HG02798 (cell line): Measurements from ENCODE around the gene VPS37C.

Experiments
- ATAC-seq: cut with Tn5 transposase; IDR thresholded peaks from one replicate; pipeline ENCODE4 v1.9.1; 2021; ENCODE audit warnings: mild to moderate bottlenecking; ENCODE audit not compliant: unreplicated experiment, poor library complexity

Gene VPS37C

GRCh38 chr11:61155741-61156140 is 5.5 kb downstream of the VPS37C start:
- ATAC-seq, result no peak

- ATAC-seq, result no peak
These were observed 5.9 kb downstream of the VPS37C start for GRCh38 chr11:61155312-61155711.

DNA sequence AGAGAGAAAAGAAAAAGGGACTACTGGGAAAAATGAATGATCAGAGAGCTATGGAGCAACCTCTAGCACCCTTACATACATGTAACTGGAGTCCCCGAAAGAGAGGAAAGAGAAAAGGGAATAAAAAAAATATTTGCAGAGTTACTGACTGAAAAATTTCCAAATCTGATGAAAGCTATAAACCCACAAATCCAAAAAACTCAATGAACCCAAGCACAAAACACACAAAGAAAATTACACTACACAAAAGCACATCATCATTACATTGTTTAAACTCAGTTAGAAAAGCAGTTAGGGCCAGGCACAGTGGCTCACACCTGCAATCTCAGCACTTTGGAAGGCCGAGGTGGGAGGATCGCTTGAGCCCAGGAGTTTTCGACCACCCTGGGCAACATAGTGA is 6.7 kb downstream of the VPS37C start:
- no peak for ATAC-seq

DNA sequence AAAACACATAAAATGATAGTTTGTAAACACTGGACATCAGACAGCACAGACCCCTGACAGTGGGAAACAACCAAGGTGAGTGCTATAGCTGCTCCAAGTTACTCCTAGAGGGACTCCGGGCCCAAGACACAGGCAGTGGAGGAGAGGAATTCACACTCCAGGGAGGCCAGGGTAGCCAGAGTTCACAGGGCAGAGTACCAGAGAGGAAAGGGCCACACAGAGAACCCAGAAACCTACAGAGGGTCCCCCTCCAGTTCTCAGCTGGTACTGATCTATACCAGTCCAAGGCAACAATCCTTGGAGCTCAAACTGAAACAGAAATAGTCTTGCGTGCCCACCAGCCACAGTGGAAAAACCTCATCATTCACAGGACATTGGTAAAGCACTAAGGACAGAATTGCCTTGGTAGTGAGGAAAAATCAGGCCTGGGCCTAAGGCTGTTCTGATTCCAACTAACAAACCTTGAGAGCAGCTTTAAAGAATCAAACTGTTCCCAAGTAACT is 7.6 kb downstream of the VPS37C start:
- no peak for ATAC-seq

DNA sequence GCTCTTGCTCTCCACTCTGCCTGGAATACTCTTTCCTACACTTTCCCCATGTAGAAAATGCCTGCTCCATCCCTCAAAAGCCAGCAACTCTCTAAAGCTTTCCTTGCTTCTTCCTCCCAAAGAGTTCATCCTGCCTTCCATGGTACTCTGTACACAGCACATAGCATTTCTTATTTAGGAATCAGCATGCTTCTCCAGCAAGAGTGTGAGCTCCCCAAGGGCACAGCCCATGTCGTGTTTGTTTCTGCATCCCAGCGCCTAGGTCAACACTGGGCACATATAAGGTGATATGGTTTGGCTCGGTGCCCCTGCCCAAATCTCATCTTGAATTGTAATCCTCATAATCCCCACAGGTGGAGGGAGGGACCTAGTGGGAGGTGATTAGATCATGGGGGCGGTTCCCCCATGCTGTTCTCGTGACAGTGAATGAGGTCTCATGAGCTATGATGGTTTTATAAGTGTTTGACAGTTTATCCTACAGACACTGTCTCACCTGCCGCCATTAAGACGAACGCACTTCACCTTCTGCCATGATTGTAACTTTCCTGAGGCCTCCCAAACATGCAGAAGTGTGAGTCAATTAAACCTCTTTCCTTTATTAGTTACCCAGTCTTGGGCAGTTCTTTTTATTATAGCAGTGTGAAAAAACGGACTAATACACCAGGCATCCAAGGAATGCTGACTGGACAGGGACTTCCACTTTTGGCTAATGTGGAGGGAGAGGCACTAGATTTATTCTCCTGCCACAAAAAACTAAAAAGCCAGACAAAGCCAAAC is 8.2 kb downstream of the VPS37C start:
- no peak for ATAC-seq

DNA sequence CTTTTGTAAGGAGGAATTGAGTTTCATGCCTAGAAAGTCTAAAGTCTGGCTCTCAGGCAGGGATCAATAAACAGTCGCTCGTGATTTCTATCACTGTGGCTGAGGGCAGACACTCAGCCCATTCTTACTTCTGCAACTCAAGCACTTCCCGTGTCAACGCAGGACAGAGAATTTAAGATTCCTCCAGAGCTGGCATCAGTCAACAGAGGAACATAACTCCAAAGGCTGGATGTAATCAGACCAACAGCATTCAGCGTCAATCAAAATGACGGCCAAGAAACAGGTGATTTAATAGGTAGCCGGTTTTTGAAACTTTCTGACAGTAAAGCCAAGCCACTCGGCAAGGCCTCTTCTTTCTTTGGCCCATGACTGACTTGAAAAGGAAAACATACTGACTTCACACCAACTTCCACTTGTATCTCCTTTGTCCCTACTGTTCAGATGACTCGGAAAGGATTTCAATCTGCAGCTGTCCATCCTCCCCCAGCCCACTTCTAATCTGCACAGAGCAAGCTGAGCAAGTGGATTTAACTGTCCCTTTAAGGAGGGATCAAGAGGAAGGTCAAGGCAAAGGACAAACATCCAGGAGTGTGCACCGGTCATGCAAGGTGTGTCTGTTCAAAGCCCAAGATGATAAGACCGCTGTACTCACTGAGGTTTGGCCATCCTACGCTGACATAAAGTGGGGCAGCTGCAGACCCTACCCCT is 9.5 kb downstream of the VPS37C start:
- ATAC-seq, result no peak

DNA sequence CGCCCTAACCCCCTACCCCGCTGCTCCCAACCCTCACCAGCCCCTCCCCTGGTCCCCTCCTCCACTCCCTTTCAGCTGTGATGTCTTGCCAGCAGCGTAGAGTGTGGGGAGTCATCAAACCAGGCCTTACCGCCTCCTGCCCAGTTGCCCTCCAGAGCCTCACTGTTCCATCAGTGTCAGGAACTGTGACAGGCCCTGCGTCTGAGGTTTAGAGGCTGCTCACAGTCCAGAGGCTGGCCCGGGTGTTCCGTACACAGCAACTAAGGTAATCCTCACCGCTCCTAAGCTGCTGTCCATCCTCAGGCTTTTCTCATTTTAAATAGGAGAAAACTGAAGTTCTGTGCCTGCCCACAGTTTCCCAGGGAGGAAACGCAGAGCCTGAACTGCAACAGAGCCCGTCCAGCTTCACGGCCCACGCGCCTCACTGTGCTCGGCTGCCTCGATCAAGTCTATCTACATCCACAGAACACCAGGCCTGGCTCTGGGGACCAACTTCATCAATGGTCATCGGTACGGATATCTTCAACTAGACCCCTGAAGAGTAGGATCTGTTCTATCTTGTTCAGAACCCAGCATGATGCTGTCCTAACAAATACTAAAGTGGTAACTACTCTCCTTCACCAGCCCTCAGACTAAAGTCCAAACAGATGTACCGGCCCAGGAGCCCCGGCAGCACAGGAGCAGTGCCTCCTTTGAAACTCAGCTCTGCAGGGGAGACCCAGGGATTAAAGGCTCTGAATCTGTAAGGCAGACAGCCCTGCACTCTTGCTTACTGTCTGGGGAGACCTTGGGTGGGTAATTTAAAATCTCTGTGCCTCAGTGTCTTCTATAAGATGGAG is 10.3 kb downstream of the VPS37C start:
- no peak for ATAC-seq

DNA sequence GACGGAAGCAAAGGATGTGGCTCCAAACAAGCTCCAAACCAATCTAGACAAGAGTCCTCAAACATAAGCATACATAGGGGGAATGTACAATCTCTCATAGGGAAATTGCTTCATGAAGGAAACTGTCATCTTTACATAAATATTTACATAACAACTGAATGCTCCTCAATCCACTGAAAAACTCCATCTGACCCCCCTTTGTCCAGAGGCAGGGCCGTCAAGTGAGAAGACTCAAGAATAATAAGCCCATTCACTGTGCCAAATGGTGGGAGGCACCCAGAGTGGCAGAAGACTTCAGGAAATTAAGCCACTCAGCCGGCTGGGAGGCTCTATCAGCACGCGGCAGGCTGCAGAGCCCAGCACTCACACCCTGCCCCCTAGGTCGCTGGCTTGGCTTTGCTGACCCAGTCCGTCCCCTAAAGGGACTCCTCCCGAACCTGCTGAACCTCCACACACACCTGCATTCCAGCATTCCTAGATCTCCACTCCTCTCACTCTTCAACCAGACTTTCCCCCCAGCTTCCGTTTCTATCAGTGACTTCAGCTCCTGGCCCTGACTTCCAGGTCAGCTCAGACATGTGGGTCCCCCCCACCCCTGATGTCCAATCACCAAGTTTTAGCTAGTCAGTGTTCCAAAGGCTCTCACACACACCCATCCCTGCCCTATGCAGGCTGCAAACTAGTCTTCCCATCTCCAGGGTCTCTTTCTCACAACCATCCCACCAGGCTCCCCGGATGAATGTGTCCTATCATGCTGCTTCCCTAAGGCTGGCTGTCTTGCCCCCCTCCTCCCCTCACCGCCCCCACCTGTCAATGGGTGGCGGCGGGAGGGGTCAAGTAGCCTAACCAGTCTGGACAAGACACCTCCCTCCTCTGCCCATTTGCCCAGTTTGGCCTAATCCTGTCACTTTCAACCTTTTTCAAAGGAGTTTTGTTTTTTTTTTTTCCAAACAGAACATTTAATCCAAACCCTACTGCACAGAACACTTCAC is 11.3 kb downstream of the VPS37C start:
- ATAC-seq, result no peak

DNA sequence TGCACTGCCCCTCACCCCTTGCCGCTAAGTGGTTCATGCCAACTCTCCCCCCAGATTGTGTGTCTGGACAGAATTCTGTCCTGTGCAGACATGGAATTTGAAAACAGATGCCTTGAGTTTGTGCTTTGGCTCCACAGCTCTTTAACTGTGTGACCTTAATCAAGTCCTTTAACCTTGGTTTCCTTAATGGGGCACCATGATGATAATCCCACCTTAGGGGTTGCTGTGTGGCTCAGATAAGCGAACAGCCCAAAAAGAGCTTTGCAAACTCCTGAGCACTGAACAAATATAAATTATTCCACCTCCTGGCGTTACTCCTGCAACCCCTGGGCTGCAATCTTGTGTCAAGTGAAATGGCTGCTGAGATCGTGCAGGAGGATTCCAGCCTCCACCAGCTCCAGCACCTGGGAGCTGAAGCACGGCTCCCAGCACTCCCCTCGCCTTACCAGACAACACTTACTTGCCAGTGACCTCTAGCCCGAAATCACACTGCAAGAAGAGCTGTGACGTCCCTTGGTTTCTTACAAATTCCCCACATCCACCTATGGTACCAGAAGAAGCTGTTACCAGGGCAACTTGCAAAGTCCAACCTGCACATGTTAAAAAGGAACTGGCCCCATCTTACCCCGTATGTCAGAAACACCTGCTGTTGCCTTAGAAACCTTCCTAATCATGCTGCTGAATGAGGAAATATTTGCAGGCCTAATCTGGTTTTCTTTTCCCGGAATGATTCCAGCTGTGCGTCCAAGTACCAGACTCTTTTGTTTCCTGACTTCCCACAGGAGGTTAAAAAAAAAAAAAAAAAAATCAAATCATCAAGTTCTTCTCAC is 13.2 kb downstream of the VPS37C start:
- ATAC-seq, result no peak

DNA sequence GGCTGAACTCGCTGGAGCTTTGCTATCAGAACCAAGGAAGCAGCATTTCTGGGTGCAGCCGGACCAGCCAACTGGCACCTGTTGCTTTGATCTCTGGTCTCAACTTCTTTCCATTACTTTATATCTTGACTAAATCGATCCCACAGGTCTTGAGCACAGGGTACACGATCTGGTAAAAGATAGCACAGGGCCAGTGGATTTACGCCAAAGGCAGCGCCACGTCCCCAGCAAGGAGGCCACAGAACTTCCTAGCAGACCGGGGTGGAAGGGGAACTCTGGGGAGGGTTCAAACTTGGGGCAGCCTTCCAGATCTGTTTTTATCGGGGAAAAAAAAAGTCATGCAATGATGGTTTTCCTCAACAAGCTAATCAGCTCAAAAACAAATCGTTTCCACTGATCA is 14.0 kb downstream of the VPS37C start:
- no peak for ATAC-seq

DNA sequence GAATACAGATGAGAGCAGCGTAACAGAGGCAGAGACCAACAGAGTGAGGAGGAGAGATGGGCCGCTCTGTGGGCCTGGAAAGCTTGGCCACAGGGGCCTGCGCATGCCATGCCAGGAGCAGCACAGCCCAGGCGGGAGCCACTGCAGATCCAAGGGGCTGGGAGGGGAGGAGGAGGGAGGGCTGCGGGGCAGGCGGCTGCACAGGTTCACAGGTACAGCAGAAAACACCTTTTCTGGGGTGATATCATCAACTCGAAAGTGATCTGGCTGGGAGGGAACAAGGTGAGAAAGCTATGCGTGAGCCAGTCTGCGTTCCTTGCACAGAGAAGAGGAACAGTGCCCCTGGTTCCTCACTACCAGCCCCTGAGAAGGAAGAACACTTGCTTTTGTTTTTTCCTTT is 14.8 kb downstream of the VPS37C start:
- ATAC-seq, result no peak

GRCh38 chr11:61145228-61146005 is 15.8 kb downstream of the VPS37C start:
- no peak for ATAC-seq

DNA sequence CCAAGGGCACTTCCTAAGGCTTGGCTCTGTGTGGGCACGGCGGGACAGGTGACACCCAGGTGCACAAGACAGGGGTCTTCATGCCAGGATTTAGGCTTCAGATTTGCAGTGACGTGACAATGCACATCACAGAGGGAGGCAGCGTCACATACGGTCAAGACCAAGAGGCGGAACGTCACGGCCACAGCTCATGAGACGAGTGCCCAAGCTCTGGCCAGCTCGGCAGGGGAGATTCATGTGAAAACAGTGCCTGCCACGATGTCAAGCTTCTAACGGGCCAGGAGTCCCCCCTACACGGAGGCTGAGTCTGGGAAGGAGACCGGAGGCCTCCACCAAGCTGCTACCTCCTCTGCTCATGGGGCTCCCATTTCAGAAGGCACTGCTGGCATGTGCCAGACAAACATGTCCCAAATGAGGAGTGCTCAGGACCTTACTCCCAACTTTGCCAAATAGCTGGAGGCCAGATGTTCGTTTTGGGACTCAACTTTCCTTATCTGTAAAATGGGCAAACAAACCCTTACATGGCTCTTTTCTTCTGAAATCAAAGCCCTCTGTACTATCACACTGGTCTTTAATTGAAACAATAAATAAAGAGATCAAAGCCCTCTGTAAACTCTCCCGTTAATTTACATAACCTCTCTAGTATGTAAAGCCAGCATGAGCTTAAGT is 16.6 kb downstream of the VPS37C start:
- ATAC-seq, result no peak

DNA sequence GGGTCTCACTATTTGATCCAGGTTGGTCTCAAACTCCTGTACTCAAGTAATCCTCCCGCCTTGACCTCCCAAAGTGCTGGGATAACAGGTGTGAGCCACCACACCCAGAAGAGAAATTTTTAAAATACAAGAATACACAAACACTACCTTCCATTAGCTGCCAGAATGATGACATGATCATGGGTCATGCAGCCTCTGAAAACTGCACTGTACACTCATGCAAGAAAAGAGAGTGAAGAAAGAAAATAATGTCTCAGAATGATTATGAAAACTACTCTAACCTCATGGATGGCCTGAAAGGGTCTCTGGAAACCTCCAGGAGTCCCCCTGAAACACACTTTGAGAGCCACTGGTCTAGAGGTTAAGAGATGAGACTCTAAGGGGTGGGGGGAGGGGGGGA is 18.8 kb downstream of the VPS37C start:
- ATAC-seq, result no peak

- peak; percentile 63 for ATAC-seq
These were observed 19.6 kb downstream of the VPS37C start for GRCh38 chr11:61141601-61142028.

- no peak for ATAC-seq
These were observed 20.8 kb downstream of the VPS37C start for GRCh38 chr11:61140416-61140815.

GRCh38 chr11:61139387-61139786 is 21.8 kb downstream of the VPS37C start:
- ATAC-seq, result no peak

- no peak for ATAC-seq
These were observed 22.3 kb downstream of the VPS37C start for GRCh38 chr11:61138935-61139334.
